GM19035 (cell line): ENCODE measurements around the gene TCP11L2.
"Not testable (repeated sequence)": the region's sequence is repeated elsewhere in the genome, so short reads cannot be mapped to it uniquely, and the experiment has no call there.

Experiments used
- ATAC-seq: cut with Tn5 transposase; IDR thresholded peaks from one replicate; pipeline ENCODE4 v1.9.1; 2021; ENCODE audit not compliant: unreplicated experiment

TCP11L2 gene

DNA sequence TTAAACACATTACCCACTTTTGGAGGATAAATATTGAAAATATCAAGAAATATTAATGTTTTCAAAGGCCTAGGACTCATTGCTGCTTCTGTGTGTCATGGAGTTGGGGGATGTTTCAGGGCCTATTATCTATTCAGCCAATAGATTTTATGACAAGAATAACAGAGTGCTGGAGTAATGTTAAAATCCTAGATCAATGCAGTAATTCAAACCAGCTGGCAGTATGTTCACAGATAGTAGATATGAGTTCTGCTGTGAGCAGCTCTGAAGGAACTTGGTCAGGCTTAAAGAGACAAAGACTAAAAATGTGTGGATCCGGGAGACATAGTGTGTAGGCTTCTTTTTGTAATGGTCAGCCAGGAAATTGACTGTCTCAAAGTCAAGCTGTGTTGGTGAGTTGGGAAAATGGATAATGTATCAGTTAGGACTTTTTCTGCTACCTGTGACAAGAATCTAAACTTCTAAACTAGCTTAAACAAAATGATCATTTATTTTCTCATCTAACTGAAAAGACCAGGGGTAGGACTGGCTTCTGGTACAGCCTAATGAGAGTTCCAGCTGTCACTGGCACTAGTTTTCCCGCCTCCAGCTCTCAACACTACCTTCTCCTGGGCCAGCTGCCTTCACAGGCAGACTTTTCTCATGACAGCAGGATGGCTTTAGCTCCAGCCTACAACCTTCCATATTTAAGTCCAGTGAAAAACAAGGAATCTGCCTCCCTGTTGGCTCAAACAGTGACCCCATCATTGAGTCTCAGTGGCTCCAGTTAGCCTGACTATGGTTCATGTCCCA, 38.7 kb downstream of the TCP11L2 start:
- no peak for ATAC-seq

DNA sequence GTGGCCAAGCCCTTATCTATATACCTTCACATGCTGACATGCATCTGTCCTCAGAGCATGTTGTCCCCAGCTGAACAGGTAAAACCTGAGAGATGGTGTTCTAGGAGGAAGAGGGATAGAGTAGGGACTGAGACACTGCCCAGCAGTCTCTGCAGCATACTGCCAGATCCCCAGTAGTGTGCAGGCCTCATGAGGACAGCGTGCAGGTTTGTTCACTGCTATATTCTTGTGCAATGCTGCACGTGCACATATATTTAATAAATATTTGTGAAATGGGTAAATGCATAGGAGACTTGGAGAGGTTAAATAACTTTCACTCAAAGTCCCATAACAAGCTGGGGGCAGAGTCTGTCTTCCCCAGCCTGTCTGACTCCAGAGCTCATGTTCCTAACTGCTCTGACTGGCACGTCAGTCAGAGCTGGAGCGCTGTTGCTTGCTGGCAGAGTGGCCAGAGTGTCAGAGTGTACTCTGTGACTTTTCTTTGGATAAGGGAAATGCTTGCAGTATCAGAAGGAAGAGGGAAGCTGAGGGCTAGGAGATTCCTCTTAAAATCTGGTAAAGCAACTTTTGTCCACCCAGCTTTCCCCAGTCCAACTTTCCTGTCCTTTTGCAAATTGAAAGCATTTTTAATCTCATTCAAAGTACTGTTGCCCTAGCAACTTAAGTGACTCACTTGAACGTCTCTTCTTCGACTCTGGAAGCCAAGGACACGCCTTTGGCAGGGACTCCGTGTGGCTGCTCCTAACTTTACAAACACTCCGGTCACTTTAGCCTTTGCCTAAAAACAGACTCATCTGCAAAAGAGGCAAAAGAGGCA, 40.1 kb downstream of the TCP11L2 start:
- no peak for ATAC-seq

DNA sequence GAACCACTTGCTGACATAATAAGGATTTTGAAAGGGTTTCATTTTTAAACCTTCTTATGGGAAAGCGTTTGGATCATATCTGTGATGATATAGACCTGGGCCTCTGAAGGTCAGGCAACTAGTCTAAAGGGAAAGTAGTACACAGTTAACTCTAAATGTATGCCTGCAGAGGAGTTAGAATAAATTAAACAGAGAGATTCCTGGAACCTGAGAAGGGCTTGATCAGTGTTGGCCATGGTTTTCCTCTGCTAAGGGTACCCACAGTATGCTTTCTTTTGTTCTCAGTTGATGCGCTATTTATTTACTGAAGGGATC, 40.6 kb downstream of the TCP11L2 start:
- ATAC-seq: no peak

DNA sequence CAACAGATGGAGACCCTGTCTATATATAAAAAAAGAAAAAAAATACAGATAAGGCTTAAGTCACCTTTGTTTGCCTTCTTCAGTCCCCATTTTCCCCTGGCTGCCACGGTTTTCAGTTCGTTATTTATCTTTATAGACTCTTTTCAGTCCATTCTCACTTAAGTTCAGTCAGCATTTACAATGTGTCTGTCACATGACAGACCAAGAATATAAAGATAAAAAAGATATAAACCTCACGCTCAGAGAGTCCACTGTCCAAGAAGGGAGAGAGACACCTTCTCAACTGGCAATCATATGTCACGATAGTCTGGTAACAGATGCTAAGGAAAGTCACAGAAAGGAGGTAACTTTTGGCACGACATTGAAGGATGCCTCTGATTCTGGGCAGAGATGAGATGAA, 41.6 kb downstream of the TCP11L2 start:
- no peak for ATAC-seq

DNA sequence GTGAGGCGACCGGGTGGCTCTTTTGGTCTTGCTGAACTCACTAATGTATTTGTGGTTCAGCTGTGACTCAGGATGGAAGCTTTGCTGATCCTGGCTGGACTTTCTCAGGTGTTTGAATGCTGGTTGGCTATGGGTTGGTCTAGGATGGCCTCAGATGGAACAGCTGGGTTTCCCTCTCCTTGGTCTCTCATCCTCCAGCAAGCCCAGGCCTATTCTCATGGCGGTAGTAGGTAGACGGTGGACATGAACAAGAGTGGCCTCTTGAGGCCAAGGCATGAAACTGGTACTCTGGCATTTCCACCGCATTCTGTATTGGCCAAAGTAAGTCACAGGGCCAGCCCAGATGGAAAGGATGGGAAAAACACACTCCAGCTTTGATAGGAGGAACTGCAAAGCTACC, 43.2 kb downstream of the TCP11L2 start:
- no peak for ATAC-seq

DNA sequence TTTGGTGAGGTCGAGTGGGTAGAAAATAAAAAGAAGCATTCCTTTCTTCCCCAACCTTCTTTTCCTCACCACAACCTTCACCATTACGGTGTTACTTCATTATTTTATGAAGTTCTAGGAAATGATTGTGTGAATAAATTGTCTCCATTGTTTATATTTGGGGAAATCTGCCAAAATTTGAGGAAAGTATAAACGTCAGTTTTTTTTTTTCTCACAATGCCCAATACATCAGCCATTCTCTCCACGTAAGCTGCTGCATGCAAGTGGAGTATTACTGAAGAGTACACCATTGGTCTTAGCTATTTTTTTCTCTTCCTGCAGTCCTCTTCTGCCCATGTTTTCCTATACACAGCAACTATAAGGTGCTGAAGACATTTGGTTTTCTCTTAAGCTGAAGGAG, 45.9 kb downstream of the TCP11L2 start:
- no peak for ATAC-seq

DNA sequence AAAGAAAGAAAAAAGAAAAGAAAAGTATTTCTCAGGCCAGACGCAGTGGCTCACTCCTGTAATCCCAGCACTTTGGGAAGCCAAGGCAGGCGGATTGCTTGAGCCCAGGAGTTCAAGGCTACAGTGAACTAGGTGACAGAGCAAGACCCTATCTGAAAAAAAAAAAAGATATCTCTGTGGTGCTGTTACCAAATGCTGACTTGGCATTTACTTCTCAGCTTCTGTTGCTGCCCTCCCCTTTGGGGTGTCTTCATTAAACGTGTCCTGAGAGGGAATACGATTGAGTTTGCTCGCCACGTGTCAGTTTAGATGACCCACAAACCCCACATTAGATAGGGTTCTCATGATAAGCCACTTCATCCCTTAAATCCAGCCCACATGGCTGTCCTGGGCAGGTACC, 50.6 kb downstream of the TCP11L2 start:
- no peak for ATAC-seq

DNA sequence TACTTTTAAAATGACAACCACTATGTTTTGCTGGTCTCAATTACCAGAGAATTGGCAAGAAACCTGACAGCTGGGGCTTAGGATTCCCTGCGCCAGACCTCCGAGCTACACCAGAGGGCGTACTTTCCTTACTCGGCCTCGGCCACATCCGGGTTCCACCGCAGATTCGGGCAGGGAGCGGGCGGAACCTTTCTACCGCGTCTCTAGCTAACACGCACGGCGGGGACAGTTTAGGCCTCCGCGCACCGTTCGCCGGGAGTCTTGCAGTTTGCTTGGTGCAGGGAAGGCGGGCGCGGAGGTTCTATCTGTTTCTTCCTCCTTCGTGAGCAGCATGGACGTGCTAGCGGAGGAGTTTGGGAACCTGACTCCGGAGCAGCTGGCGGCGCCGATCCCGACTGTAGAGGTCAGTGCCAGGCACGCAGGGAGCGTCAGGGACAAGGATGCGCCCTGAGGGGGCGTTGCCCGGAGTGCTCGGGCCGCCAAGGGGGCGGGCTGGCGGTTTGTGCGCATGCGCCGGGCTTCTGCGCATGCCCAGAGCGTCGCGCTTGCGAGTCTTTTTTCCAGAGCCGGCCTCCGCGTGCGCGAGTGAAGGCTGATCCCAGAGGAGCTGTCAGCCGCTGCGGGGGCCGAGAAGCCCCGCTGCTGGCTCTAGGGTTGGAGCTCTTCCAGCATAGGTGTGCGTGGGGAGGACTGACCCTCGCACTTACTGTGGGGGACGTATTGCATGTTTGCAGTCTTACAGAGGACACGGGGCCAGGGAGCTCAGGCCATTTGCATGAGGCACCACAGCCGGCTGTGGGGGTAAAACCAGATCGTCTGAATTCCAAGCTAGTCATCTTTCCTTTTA, 55.2 kb downstream of the TCP11L2 start, which contains the start of gene POLR3B:
POLR3B (plus strand) TSS at position 200 of the 847 bp plus-strand sequence; CDS start at position 332, 132 bp downstream.
- peak; percentile 91 for ATAC-seq

DNA sequence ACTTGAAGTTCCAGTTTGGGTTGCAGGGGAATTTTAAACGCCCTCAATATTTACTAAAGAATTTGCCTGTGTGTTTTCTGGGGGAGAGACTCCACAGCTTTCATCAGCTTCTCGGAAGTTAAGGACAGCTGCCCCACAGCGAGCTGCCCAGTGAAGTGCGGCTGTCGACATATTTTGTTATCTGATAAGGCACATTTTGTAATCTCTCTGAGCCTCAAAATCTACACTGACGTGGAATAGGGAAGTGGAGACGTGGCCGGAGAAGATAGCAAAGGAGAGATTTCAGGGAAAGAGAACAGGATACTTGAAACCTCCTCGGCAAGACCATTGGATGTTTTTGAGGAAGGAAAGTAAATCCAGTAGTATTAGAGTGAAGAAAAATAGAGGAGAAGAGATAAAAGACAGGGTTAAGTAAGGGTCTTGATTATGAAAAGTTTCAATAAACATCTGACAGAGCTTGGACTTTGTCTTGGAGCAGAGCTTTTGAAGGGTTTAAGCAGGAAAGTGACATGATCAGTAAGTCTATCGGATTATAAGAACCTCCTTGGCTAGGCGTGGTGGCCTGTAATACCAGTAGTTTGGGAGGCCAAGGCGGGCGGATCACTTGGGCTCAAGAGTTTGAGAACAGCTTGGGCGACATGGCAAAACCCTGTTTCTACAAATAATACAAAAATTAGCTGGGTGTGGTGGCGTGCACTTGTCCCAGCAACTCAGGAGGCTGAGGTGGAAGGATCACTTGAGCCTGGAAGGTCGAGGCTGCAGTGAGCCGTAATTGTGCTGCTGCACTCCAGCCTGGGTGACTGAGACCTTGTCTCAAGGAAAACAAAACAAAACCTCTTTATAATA, 56.1 kb downstream of the TCP11L2 start:
- ATAC-seq: peak; percentile 15

DNA sequence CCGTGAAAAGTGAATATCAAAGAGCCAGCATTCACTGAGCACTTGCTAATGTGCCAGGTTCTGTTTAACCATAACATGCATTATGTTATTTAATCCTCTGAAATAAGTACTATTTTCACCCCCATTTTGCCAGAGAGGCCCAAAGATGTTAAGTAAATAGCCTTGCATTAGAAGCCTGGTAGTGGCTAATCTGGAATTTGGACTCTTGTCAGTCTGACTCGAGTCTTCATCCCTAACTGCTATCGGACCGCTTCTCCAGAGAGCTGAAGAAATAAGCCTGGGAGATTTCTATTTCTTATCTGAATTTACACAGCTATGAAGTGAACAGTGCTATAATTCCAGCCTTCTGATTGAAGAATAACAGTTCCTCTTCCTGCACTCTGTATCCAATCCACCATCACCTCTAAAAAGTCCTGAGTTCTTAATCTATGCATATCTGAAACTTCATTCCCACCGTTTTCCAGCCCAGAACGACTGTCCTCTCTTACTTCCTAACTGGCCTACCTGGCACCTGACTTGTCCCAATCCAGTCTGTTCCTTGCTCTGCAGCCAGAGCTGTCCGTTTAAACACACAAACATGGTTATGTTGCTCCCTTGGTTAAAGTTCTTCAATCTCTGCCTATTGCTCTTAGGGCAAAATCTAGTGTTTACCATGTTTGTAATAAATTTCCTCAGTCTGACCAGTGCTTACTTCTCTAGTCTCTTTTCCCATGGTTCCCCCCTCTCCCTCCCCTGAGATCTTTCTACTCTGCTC, 57.3 kb downstream of the TCP11L2 start:
- no peak for ATAC-seq

DNA sequence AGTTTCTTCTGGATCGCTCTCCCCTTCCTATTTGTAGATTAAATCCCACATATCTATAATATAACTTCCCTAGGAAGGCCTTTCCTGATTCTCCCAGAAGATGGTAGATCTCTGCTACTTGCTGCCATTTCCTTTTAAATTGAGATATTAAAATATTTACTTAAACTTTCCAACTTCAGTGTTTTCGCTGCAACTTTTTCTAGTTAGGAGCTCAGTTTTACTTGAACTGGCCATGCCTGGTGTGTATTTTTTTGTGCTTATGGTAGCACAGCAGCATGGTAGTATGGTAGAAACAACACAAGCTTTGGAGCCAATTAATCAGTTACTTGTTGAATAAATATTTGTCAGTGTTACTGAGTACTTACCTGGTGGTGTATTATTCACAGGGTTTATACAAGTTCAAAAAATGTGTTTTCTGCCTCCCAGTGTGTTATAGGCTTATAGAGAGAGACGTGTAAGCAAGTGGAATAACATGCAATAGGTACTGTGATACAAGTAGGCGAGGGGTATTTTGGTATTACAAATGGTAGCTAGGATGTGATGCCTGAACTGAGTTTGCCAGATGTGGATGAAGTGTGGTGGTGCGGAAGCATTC, 58.0 kb downstream of the TCP11L2 start:
- no peak for ATAC-seq

DNA sequence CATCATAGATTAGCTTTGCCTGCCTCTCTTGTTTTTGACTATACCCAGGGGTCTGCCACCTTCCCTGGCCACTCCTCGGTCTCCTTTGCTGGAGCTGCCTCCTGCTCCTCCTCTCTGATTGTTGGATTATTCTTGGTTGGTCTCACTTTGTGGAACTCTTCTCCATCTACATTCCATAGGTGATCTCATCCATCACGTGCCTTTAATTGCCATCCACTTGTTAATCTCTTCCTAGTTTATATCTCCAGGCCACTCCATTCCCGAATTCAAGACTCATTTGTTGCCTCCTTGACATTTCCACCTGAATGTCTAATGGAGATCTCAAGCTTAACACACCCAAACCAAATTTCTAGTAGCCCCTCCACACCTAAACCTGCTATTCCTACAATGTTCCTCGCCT, 60.4 kb downstream of the TCP11L2 start:
- no peak for ATAC-seq

DNA sequence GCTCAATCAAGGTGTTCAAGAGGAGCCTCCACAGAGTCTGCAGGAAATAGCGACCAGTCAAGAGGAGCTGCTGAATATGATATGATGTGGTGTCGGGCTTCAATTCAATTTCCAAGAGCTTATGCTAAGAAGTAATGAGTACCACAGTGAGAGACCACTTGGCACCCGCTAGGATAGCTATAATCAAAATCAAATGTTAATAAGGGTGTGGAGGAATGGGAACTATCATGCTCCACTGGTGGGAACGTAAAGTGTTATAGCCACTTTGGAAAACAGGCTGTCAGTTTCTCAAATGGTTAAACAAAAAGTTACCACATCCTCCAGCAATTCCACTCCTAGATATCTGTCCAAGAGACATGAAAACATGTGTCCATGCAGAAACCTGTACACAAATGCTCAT, 61.7 kb downstream of the TCP11L2 start:
- ATAC-seq: no peak

DNA sequence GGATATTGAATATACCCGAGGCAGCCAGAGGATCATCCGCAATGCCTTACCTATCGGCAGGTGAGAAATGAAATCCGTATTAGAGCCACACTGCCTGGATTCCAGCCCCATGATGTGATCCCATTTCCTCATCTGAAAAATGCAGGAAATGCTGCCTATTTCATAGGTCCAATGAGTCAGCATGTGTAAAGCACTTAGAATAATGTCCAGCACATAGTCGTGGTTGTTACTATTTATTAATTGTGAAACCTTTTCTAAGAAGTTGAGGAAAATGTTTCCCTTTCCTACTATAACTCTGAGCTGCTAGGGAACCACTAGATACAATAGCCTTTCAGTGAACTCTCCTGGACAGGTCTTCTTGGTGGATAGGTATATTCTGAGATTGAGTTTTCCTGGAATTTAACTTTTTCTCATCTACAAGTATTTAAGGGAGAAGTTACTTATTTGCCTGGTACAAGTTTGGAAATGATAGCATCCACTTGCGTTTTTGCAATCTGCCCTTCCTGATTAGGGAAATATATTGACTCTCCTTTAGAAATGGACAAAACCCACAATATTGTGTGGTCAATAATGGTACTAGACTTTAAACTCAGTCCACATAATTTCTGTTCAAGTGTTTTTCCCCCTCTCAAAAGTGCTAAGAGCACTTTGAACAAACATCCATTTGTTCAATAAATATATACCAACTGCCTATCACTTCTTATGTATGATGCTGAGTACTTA, 67.3 kb downstream of the TCP11L2 start:
- no peak for ATAC-seq

DNA sequence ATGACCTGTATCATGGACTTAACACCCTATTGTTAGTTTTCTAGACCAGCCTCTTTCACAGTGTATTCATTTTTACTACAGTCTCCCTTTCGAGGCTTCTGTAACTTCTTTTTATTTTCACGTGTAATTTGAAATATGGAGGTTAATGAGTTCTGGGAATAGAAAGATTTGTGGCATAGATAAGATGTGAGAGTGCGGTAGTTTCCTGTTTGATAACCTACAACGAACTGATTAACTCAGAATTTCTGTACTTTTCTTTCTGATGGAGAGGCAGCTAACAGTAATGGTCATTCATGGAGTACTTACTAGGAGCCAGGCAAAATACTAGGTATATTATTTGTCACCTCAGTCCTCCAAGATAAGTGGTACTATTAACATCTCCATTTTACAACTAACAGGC, 76.3 kb downstream of the TCP11L2 start:
- no peak for ATAC-seq

DNA sequence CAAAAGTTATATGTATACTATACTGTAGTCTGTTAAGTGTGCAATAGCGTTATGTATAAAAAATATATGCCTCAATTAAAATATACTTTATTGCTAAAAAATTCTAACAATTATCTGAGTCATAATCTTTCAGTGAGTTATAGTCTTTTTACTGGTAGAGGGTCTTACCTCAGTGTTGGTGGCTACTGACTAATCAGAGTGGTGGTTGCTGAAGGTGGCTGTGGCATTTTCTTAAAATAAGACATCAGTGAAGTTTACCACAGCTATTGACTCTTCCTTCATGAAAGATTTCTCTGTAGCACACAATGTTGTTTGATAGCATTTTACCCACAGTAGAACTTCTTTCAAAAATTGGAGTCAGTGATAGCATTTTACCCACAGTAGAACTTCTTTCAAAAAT, 78.4 kb downstream of the TCP11L2 start:
- ATAC-seq: no peak

DNA sequence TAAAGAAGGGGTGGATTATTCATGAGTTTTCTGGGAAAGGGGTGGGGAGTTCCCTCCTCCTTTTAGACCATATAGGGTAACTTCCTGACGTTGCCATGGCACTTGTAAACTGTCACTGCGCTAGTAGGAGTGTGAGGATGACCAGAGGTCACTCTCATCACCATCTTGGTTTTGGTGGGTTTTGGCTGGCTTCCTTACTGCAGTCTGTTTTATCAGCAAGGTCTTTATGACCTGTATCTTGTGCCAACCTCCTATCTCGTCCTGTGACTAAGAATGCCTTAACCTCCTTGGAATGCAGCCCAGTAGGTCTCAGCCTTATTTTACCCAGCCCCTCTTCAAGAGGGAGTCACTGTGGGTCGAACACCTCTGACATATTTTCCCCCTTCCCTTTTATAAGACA, 79.3 kb downstream of the TCP11L2 start:
- ATAC-seq: not testable (repeated sequence)

DNA sequence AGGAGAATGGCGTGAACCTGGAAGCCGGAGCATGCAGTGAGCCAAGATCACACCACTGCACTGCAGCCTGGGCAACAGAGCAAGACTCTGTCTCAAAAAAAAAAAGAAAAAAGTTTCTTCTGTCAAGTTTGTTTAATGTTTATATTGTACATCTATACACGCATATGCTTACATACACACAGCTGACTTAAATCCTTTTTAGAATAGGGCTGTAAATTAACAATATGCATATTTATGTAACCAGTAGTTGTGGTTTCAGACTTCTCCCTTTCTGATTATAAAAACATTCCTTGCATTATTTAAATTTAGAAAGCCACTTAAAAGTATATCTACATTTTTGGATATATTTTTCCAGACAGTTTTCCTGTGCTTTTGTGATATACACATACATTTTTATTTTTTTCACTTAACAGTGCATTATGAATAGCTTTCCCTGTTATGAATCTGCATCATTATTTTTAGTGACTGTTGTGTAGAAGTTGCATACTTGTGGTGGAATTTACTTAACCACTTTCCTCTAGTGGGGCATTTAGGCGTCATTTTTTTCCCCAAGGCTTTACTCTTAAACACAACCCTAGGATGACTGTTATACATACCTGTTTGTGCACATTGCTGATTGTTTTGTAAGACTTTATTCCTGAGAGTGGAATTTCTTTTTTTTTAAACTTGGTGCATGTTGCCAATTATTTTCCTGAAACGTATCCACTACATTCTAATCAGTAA, 84.4 kb downstream of the TCP11L2 start:
- ATAC-seq: no peak
